Measurements from ENCODE around the gene DSP. TPM values are rescaled to one million over a fixed set of nuclear protein-coding genes. Genes with fewer than 3 reads are reported as not detected.
A peak's percentile ranks its signal among the peaks of the same experiment; 100 is the strongest.

Gene DSP
- total RNA-seq (ENCODE audit: low replicate concordance), result 38.3 and 38.7 TPM in 2 replicates

GRCh38 chr6:7541175-7542064 lies at the start of gene DSP:
Gene DSP, plus strand, starts transcription at chr6:7541671. Its CDS starts 245 bp downstream, at chr6:7541916.
- Histone ChIP-seq H3K79me2 (ENCODE audit: low read depth) (peaks cover 20% of the 10 kb centered on the region), H3F3A (ENCODE audit: low read depth) (peaks cover 50% of the 10 kb centered on the region), H4K20me1 (ENCODE audit: low read depth) (peaks cover 33% of the 10 kb centered on the region), H3K36me3 (no peaks in the 10 kb centered on the region), H3K4me3 (peak within 1 kb of the TSS; percentile 51), H3K27me3 (peaks cover 70% of the 10 kb centered on the region), H3K9ac (no peak within 1 kb of the TSS), H3K4me2 (peak within 1 kb of the TSS; percentile 89), H3K27ac (peak within 1 kb of the TSS; percentile 59), H3K9me3 (ENCODE audit: low read depth) (no peaks in the 10 kb centered on the region), H2AFZ (replicated peaks) (peak within 1 kb of the TSS; percentile 78), H3K4me1 (peaks cover 36% of the 10 kb centered on the region)
- TF ChIP-seq EZH2 (IDR thresholded peaks at IDR 0.05) (no peak), EZH2phosphoT487 (IDR thresholded peaks at IDR 0.05) (peak; percentile 13)
- TF ChIP-seq, protein P1, sequence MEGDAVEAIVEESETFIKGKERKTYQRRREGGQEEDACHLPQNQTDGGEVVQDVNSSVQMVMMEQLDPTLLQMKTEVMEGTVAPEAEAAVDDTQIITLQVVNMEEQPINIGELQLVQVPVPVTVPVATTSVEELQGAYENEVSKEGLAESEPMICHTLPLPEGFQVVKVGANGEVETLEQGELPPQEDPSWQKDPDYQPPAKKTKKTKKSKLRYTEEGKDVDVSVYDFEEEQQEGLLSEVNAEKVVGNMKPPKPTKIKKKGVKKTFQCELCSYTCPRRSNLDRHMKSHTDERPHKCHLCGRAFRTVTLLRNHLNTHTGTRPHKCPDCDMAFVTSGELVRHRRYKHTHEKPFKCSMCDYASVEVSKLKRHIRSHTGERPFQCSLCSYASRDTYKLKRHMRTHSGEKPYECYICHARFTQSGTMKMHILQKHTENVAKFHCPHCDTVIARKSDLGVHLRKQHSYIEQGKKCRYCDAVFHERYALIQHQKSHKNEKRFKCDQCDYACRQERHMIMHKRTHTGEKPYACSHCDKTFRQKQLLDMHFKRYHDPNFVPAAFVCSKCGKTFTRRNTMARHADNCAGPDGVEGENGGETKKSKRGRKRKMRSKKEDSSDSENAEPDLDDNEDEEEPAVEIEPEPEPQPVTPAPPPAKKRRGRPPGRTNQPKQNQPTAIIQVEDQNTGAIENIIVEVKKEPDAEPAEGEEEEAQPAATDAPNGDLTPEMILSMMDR (IDR thresholded peaks at IDR 0.05), result no peak
- Mint-ChIP-seq H3K9me3 (no peaks in the 10 kb centered on the region), H3K36me3 (no peaks in the 10 kb centered on the region), H3K4me1 (peaks cover 22% of the 10 kb centered on the region), H3K27me3 (ENCODE audit: insufficient read depth, low read depth) (peaks cover 29% of the 10 kb centered on the region), H3K4me3 (peak within 1 kb of the TSS; percentile 93), H3K27ac (no peak within 1 kb of the TSS)
- peak; percentile 85 for DNase-seq (ENCODE audit: low spot score)

DNA sequence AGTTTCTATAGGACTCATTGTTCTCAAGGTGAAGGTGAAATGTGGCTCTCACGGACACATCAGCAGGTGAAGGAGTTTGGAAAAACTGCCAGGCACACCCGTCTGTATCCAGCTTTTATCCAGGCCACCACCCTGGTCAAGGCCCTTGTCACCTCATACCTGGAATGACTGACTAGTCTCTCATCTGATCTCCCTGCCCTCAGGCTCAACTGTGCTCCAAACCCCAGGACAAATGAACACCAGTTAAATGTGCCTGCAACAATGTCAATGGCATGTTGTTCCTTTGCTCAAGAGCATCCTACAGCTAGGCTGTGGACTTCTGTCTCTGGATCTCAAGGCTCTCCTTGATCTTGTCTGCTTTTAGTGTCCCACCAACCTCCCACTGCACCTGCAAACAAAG lies 47.6 kb upstream of the DSP start:
- Mint-ChIP-seq H3K4me1 (no peaks in the 10 kb centered on the region), H3K9me3 (peaks cover 6% of the 10 kb centered on the region), H3K36me3 (no peaks in the 10 kb centered on the region), H3K27me3 (ENCODE audit: insufficient read depth, low read depth) (no peaks in the 10 kb centered on the region), H3K4me3 (no peak overlapping the region), H3K27ac (no peak overlapping the region)
- no peaks in the 10 kb centered on the region for H3F3A ChIP-seq (ENCODE audit: low read depth)
- no peak overlapping the region for H3K9ac ChIP-seq
- H3K36me3 ChIP-seq, result no peaks in the 10 kb centered on the region
- H3K27me3 ChIP-seq, result no peaks in the 10 kb centered on the region
- no peak overlapping the region for H3K4me2 ChIP-seq
- H4K20me1 ChIP-seq (ENCODE audit: low read depth), result no peaks in the 10 kb centered on the region
- H3K4me3 ChIP-seq, result no peak overlapping the region
- H3K27ac ChIP-seq, result no peak overlapping the region
- H3K9me3 ChIP-seq (ENCODE audit: low read depth), result no peaks in the 10 kb centered on the region
- TF ChIP-seq, protein P1 (IDR thresholded peaks at IDR 0.05), result no peak
- TF ChIP-seq EZH2phosphoT487 (IDR thresholded peaks at IDR 0.05) (no peak), EZH2 (IDR thresholded peaks at IDR 0.05) (no peak)
- no peak for DNase-seq (ENCODE audit: low spot score)
- H3K4me1 ChIP-seq, result no peaks in the 10 kb centered on the region
- no peak overlapping the region for H2AFZ ChIP-seq (replicated peaks)
- no peaks in the 10 kb centered on the region for H3K79me2 ChIP-seq (ENCODE audit: low read depth)

GRCh38 chr6:7494638-7495037 lies 46.8 kb upstream of the DSP start:
- no peaks in the 10 kb centered on the region for H3K9me3 ChIP-seq (ENCODE audit: low read depth)
- no peaks in the 10 kb centered on the region for H3K4me1 ChIP-seq
- peaks cover 6% of the 10 kb centered on the region for H3K9me3 Mint-ChIP-seq
- no peak overlapping the region for H3K4me3 Mint-ChIP-seq
- TF ChIP-seq EZH2 (IDR thresholded peaks at IDR 0.05), result no peak
- no peak for TF ChIP-seq EZH2phosphoT487 (IDR thresholded peaks at IDR 0.05)
- TF ChIP-seq, protein P1 (IDR thresholded peaks at IDR 0.05), result no peak
- no peak overlapping the region for H3K27ac Mint-ChIP-seq
- no peaks in the 10 kb centered on the region for H3K79me2 ChIP-seq (ENCODE audit: low read depth)
- no peaks in the 10 kb centered on the region for H3K36me3 Mint-ChIP-seq
- no peak overlapping the region for H2AFZ ChIP-seq (replicated peaks)
- H3K4me2 ChIP-seq, result no peak overlapping the region
- no peak overlapping the region for H3K9ac ChIP-seq
- no peak overlapping the region for H3K4me3 ChIP-seq
- no peaks in the 10 kb centered on the region for H3K27me3 Mint-ChIP-seq (ENCODE audit: insufficient read depth, low read depth)
- no peak overlapping the region for H3K27ac ChIP-seq
- H3K27me3 ChIP-seq, result no peaks in the 10 kb centered on the region
- H3K4me1 Mint-ChIP-seq, result no peaks in the 10 kb centered on the region
- no peaks in the 10 kb centered on the region for H4K20me1 ChIP-seq (ENCODE audit: low read depth)
- no peak for DNase-seq (ENCODE audit: low spot score)
- no peaks in the 10 kb centered on the region for H3F3A ChIP-seq (ENCODE audit: low read depth)
- H3K36me3 ChIP-seq, result no peaks in the 10 kb centered on the region

Measured in neural progenitor cell (in vitro differentiated cells).